Measurements from ENCODE around the gene CYTH4.

Gene CYTH4

DNA sequence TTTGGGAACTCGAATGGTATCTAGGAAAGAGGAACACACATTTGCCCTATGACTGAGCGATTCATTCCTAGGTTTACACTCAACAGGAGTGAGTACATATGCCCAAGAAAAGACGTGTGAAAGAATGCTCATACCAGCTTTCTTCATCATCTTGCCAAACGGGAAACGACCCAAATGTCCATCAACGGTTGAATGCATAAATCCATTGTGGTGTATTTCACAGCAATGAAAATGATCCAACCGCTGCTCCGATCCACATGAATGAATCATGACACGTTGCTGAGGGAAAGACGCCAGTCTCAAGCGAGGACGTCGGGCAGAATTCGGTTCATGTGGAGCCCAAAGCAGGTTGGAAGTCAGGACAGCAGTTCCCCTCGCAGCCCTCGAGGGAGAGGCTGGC, 71.5 kb downstream of the CYTH4 start:
- DNase-seq = no peak

DNA sequence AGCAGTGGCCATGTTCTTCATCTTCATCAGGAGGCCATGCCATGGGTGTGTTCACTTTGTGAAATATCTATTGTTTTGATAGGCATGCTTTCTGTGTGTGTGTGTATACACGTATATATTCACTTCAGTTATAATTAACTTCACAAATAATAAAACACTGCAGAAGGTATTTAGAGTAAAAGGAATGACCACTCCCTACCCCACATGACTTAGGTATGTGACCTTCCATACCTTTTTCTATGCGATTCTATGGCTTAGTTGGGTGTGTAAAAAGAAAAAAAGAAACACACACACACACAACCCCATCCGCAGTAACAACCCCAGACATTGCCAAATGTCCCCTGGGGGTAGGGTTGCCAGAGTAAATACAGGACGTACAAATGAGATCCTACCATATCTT, 72.0 kb downstream of the CYTH4 start:
- DNase-seq = no peak

DNA sequence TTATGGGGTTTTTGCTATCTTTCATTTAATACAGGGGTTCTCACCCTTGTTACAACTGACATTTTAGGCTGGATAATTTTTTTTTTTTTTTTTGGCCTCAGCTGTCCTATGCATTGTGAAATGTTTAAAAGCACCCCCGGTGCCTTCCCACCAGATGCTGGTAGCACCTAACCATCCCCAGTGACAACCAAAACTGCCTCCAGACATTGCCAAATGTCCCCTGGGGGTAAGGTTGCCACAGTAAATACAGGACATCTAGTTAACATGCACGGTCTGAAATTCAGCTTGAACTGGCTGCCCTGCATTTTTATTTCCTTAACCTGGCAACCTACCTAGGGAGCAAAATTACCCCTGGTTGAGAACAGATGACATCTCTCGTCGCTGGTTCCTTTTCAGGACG, 72.4 kb downstream of the CYTH4 start:
- no peak for DNase-seq

DNA sequence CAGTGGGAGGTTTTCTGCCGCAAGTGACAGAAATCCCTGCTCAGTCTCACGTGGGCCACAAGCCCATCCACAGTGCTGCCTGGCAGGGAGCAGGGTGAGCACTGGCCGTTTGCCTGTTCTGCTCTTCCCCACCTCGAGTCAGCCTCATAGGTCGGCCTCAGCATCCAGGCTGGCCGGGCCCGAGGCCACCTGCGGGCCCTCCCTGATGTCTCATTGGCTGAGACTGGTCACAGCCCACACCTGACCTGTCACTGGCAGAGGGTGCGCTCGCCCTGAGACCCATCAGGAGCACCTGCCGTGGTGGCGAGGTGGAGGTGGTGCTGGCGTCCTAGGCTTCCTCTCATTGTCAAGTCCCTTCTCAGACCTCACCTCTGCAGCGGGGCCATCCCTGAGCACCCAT, 72.9 kb downstream of the CYTH4 start:
- DNase-seq = no peak

DNA sequence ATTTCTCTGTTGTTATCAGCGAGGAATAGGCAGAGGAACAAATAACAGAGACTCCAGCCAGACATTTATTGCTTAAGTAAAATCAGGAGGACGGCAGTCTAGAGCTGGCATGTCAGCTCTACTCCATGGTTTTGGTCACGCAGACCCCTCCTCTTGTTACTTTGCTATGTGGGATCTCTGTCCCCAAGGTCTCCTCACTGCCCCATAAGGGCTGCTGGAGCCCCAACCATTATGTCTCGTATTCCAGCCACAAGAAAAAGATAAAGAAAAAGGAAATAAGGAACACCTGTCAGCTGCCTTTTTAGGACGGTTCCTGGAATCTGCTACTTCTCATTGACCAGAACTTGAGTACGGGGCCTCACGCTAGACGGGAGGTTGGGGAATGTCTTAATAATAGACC, 74.6 kb downstream of the CYTH4 start:
- DNase-seq = no peak

DNA sequence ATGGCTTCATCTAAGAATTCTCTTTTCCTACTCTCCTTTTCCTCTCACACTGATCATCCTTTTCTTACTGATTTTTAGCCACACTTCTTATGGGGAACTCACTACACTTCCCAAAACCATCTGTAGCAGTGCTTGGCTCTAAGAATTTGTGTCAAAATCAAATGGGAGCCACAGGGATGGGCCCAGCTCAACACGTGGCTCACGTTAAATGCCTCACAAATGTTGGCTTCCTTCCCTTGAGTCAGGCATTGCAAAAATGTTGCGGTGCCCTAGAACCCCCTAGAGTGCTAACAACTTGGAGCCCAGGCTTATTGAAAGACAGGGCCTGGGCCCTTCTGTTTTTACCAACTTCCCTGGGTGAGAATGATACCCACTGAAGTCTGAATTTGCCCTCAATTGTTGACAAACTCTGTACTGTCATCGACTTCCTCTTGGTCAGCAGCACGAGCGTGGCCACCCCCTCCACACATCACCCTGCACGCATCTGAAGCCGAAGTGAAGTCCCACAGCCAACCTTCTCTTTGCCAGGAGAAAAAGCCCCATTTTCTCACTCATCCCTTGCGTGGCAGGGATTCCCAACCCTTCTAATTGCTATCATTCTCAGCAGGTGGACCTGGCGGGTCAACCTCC, 75.3 kb downstream of the CYTH4 start:
- no peak for DNase-seq

DNA sequence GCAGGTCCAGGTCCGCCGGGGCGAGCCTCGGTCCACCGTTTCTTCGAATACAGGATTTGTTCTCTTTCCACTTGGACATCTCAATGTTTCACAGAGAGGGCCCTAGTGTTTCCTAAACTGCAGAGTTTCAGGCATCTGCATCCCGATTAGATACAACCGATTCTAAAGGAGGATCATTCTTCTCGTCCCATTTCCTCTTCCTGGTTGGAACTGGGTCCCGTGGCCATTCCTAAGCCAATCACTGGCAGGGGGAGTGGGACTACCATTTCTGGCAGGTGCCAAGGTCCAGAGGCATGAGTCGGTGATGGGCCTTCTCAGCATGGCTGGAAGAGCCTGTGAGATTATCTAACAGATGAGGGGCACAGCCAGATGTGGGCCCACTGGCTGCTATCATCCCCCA, 76.1 kb downstream of the CYTH4 start:
- no peak for DNase-seq

DNA sequence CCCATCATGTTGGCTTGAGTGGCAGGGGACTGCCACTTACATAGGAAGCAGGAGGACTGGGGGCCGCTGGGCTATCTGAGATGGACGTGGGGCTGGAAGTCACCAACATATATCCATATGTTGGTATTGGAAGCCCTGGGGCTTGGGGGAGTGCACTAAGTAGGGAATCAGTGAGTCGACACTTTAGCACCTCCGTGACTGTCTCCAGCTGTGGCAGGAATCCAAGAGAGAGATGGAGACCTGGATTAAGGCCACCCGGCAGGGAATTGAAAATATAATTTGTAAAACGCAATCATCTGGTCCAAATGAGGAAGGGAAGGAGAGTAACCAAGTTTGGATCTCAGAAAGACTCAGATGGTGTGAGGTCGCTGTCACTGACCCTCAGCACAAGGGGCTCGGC, 76.6 kb downstream of the CYTH4 start:
- no peak for DNase-seq

DNA sequence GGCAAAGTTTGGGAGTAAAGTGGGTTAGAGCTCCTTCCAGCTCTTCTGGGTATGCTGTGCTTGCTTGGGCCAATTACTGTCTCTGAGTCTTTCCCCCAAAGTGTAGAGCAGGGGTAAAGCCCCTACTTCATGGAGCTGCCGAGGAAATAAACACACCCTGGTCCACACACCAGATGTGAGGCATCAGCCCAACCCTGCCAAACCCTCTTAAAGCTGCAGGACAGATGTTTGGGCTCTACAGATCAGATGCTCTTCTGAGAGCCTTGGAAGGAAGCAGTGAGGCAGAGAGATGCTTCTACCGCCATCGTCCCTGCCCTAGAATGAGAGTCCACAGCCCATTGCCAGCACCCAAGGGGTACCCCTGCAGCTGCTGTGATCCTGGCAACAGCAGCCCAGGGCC, 80.3 kb downstream of the CYTH4 start:
- no peak for DNase-seq

DNA sequence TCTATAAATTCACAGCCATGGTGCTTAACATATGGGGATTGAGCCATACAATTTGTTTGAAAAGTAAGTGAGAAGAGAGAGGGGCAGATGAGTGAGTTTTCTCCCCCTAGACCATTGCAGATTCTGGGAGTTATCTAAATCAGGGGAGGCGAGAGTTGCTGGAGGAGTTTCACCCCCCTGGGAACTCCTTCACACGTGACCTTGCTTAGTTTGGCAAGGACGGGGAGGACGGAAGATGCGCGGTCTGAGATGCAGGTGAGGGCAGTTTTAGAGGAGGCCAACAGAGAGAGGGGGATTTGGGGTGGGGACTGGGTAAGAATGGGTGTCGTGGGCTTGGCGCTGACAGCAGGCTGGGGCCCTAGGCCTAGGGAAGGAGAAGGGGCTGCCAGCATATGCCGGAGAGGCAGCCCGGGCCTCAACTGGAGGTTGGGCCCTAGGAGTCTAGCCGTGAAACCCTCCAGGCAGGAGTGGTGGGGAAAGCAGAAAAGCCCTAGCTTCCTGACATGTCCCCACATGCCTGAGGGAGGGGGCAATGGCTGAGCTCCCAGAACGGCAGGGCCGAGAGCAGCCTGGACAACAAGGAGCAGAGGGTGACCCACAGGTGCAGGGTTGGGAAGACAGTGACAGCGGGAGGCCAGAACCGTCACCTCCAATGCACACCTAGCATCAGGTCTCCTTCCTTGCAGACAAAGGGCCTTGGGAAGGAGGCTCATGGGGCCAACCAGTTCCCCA, 81.1 kb downstream of the CYTH4 start:
- no peak for DNase-seq

All from CD4-positive, alpha-beta T cell treated with Interleukin-4 for 4 hours (primary cell).